Astrocyte (in vitro differentiated cells and primary cell): Measurements from ENCODE around the gene YTHDF1. TPM values are rescaled to one million over a fixed set of nuclear protein-coding genes. Genes with fewer than 3 reads are reported as not detected.

ENCODE experiments used
- DNase-seq: peaks from one replicate; pipeline ENCODE4 v3.0.0-alpha.2; 2010; ENCODE audit warnings: low read depth
- FAIRE-seq: peaks from 2 replicates; lab custom pipeline; 2011; peaks lifted over from hg19 to GRCh38; lab: Jason Lieb, UNC
- H2AFZ ChIP-seq: 2 replicates; pipeline ENCODE4 v1.6.0; 2012; ENCODE audit warnings: low read depth, low read length, inconsistent platforms
- H3K27ac ChIP-seq: 2 replicates; pipeline ENCODE4 v1.5.1; 2011; ENCODE audit warnings: low read depth, low read length, inconsistent platforms
- H3K27me3 ChIP-seq: 2 replicates; pipeline ENCODE4 v1.6.0; 2011; ENCODE audit warnings: low read length, inconsistent platforms; ENCODE audit not compliant: insufficient read depth
- H3K36me3 ChIP-seq: 2 replicates; pipeline ENCODE4 v1.5.1; 2011; ENCODE audit warnings: low read length, inconsistent platforms; ENCODE audit not compliant: insufficient read depth
- H3K4me1 ChIP-seq: 2 replicates; pipeline ENCODE4 v1.5.1; 2011; ENCODE audit warnings: low read length, inconsistent platforms; ENCODE audit not compliant: insufficient read depth
- H3K4me2 ChIP-seq: 2 replicates; pipeline ENCODE4 v1.6.0; 2012; ENCODE audit warnings: low read length, inconsistent platforms
- H3K4me3 ChIP-seq: 2 replicates; pipeline ENCODE4 v1.5.1; 2011; ENCODE audit warnings: low read depth, mild to moderate bottlenecking, low read length, inconsistent platforms; ENCODE audit not compliant: insufficient read depth
- H3K79me2 ChIP-seq: 2 replicates; pipeline ENCODE4 v1.6.0; 2012; ENCODE audit warnings: mild to moderate bottlenecking, low read length, inconsistent platforms; ENCODE audit not compliant: insufficient read depth
- H3K9ac ChIP-seq: 2 replicates; pipeline ENCODE4 v1.6.0; 2012; ENCODE audit warnings: mild to moderate bottlenecking, low read length, inconsistent platforms
- H3K9me3 ChIP-seq: 2 replicates; pipeline ENCODE4 v1.5.1; 2012; ENCODE audit warnings: low read depth, mild to moderate bottlenecking, low read length, inconsistent platforms; ENCODE audit not compliant: insufficient read depth
- H4K20me1 ChIP-seq: 2 replicates; pipeline ENCODE4 v1.6.0; 2012; ENCODE audit warnings: low read length, inconsistent platforms; ENCODE audit not compliant: insufficient read depth
- H3K27ac Mint-ChIP-seq: one replicate; pipeline ENCODE4 v1.8.0; 2021; ENCODE audit warnings: mild to moderate bottlenecking, mixed read lengths; ENCODE audit not compliant: unreplicated experiment
- H3K27me3 Mint-ChIP-seq: one replicate; pipeline ENCODE4 v1.8.0; 2021; ENCODE audit warnings: low read depth, mixed read lengths; ENCODE audit not compliant: unreplicated experiment
- H3K36me3 Mint-ChIP-seq: one replicate; pipeline ENCODE4 v1.8.0; 2021; ENCODE audit warnings: low read depth, mixed read lengths; ENCODE audit not compliant: unreplicated experiment
- H3K4me1 Mint-ChIP-seq: one replicate; pipeline ENCODE4 v1.8.0; 2021; ENCODE audit warnings: low read depth, mixed read lengths; ENCODE audit not compliant: unreplicated experiment
- H3K4me3 Mint-ChIP-seq: one replicate; pipeline ENCODE4 v1.8.0; 2021; ENCODE audit warnings: mild to moderate bottlenecking, moderate library complexity, mixed read lengths; ENCODE audit not compliant: unreplicated experiment
- H3K9me3 Mint-ChIP-seq: one replicate; pipeline ENCODE4 v1.8.0; 2021; ENCODE audit warnings: mild to moderate bottlenecking, mixed read lengths; ENCODE audit not compliant: unreplicated experiment
- EZH2 ChIP-seq: IDR thresholded peaks from 2 replicates; pipeline ENCODE4 v1.6.1; 2012; ENCODE audit warnings: mild to moderate bottlenecking, low read length, inconsistent platforms; ENCODE audit not compliant: insufficient read depth
- total RNA-seq: library from RNA; stranded (reverse); gene quantifications from 2 replicates; pipeline ENCODE4 v1.2.1, GENCODE V29; 2021
- TF ChIP-seq, protein P1 (sequence below): IDR thresholded peaks from 2 replicates; pipeline ENCODE4 v1.5.1; 2011; ENCODE audit warnings: low read depth, mild to moderate bottlenecking, inconsistent platforms, low read length, moderate library complexity; ENCODE audit not compliant: insufficient read depth

Gene YTHDF1
- total RNA-seq, 1 donor from 2014 or later = 107 TPM

DNA sequence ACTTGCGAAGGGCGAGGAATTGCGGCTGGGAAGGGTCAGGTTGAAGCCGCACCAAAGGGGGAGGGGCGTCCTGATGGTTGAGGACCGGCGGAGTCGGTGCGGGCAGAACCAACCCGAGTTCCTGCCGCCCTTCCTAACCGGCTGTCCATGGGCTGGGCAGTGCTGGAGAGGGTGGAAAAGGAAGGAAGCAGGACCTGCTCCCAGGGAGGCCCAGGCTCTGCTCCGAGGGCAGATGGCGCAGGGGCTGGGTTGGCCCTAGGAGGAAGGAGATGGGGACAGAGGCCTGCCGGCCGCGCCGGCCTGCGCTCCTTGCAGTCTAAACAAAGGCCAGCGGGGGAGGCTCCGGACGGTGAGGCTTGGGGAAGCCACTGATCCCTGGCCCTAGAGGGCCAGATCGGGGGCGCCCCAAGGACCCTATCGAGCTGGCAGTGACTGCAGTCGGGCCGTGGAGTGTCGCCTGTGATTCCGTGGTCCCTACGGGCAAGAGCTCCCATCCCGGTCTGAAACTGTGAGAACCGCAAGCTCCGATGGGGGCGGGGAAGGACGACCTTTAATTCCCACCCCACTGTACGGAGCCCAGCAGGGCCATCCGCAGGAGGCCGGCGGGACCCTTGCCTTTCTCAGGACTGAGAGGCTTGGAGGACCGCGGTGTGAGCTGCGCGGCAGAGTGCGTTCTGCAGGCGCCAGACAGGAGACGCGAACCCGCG lies 39.4 kb downstream of the YTHDF1 start:
- Mint-ChIP-seq H3K27ac (peak overlapping the region; percentile 77), H3K36me3 (peaks cover 1% of the 10 kb centered on the region), H3K4me3 (peak overlapping the region; percentile 70), H3K4me1 (peaks cover 4% of the 10 kb centered on the region), H3K27me3 (peaks cover 34% of the 10 kb centered on the region), H3K9me3 (peaks cover 1% of the 10 kb centered on the region)
- no peaks in the 10 kb centered on the region for H3K79me2 ChIP-seq
- FAIRE-seq (no peak), DNase-seq (no peak)
- no peaks in the 10 kb centered on the region for H3K9me3 ChIP-seq
- peaks cover 53% of the 10 kb centered on the region for H3K27me3 ChIP-seq
- no peak overlapping the region for H3K4me3 ChIP-seq
- no peaks in the 10 kb centered on the region for H3K4me1 ChIP-seq
- H3K4me2 ChIP-seq = no peak overlapping the region
- no peak overlapping the region for H3K9ac ChIP-seq
- H3K36me3 ChIP-seq = no peaks in the 10 kb centered on the region
- H2AFZ ChIP-seq = no peak overlapping the region
- H3K27ac ChIP-seq = no peak overlapping the region
- TF ChIP-seq, protein P1, sequence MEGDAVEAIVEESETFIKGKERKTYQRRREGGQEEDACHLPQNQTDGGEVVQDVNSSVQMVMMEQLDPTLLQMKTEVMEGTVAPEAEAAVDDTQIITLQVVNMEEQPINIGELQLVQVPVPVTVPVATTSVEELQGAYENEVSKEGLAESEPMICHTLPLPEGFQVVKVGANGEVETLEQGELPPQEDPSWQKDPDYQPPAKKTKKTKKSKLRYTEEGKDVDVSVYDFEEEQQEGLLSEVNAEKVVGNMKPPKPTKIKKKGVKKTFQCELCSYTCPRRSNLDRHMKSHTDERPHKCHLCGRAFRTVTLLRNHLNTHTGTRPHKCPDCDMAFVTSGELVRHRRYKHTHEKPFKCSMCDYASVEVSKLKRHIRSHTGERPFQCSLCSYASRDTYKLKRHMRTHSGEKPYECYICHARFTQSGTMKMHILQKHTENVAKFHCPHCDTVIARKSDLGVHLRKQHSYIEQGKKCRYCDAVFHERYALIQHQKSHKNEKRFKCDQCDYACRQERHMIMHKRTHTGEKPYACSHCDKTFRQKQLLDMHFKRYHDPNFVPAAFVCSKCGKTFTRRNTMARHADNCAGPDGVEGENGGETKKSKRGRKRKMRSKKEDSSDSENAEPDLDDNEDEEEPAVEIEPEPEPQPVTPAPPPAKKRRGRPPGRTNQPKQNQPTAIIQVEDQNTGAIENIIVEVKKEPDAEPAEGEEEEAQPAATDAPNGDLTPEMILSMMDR = no peak
- peak; percentile 80 for TF ChIP-seq EZH2
- H4K20me1 ChIP-seq = peaks cover 23% of the 10 kb centered on the region

DNA sequence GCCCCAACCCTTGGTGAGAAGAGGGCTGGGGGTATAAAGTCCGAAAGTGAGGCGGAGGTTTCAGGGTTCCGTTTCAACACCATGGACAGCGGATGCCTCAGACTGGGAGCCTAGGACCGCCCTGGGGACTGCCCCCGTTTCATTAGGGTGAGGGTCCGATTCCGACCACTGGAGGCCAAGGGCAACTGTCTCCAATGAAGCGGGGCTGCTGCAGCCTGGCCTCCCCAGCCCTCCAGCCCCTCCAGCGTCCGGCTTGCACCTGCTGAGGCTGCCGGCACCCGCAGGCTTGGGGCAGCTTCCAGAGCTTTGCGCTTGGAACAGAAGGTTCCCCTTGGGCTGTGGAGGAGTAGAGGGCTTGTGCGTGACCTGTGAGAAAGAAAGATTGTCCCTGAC lies 39.9 kb downstream of the YTHDF1 start:
- peaks cover 38% of the 10 kb centered on the region for H3K27me3 Mint-ChIP-seq
- Histone ChIP-seq H4K20me1 (peaks cover 25% of the 10 kb centered on the region), H3K27ac (no peak overlapping the region), H3K36me3 (no peaks in the 10 kb centered on the region), H3K27me3 (peaks cover 56% of the 10 kb centered on the region), H2AFZ (no peak overlapping the region), H3K4me2 (no peak overlapping the region), H3K9me3 (no peaks in the 10 kb centered on the region), H3K4me1 (no peaks in the 10 kb centered on the region), H3K4me3 (no peak overlapping the region), H3K9ac (no peak overlapping the region), H3K79me2 (no peaks in the 10 kb centered on the region)
- peaks cover 1% of the 10 kb centered on the region for H3K9me3 Mint-ChIP-seq
- H3K27ac Mint-ChIP-seq = peak overlapping the region; percentile 77
- peaks cover 4% of the 10 kb centered on the region for H3K4me1 Mint-ChIP-seq
- TF ChIP-seq, protein P1 = no peak
- peak; percentile 49 for TF ChIP-seq EZH2
- H3K4me3 Mint-ChIP-seq = peak overlapping the region; percentile 70
- DNase-seq (no peak), FAIRE-seq (no peak)
- H3K36me3 Mint-ChIP-seq = peaks cover 1% of the 10 kb centered on the region
